Osteocyte (in vitro differentiated cells): Measurements from ENCODE around the gene IRX2. TPM values are rescaled to one million over a fixed set of nuclear protein-coding genes. Genes with fewer than 3 reads are reported as not detected.

Experiments
- DNase-seq: peaks from one replicate; pipeline ENCODE4 v3.0.0; 2021; ENCODE audit warnings: mixed read lengths; ENCODE audit not compliant: unreplicated experiment; ENCODE audit errors: extremely low spot score
- H3K27ac Mint-ChIP-seq: one replicate; pipeline ENCODE4 v1.8.0; 2021; ENCODE audit warnings: mild to moderate bottlenecking, mixed read lengths; ENCODE audit not compliant: unreplicated experiment
- H3K27me3 Mint-ChIP-seq: one replicate; pipeline ENCODE4 v1.8.0; 2021; ENCODE audit warnings: mixed read lengths; ENCODE audit not compliant: unreplicated experiment
- H3K36me3 Mint-ChIP-seq: one replicate; pipeline ENCODE4 v1.8.0; 2021; ENCODE audit warnings: mixed read lengths; ENCODE audit not compliant: unreplicated experiment
- H3K4me1 Mint-ChIP-seq: one replicate; pipeline ENCODE4 v1.8.0; 2021; ENCODE audit warnings: mixed read lengths; ENCODE audit not compliant: unreplicated experiment
- H3K4me3 Mint-ChIP-seq: one replicate; pipeline ENCODE4 v1.8.0; 2021; ENCODE audit warnings: mild to moderate bottlenecking, moderate library complexity, mixed read lengths; ENCODE audit not compliant: unreplicated experiment
- H3K9me3 Mint-ChIP-seq: one replicate; pipeline ENCODE4 v1.8.0; 2021; ENCODE audit warnings: mixed read lengths; ENCODE audit not compliant: unreplicated experiment
- CTCF ChIP-seq: fragments of 200-600 bp; sonication (generic); IDR thresholded peaks from 2 replicates; pipeline ENCODE4 v1.5.0; 2021; ENCODE audit warnings: antibody characterized with exemption, mild to moderate bottlenecking, moderate library complexity
- total RNA-seq: library from RNA; stranded (reverse); gene quantifications from 2 replicates; pipeline ENCODE4 v1.2.1, GENCODE V29; 2021

IRX2 gene
- total RNA-seq, 1 donor from 2014 or later: 17.1 TPM

GRCh38 chr5:2759696-2760461 lies 8.4 kb upstream of the IRX2 start:
- H3K27ac Mint-ChIP-seq: no peak overlapping the region
- no peak for TF ChIP-seq CTCF
- no peaks in the 10 kb centered on the region for H3K9me3 Mint-ChIP-seq
- no peaks in the 10 kb centered on the region for H3K27me3 Mint-ChIP-seq
- peaks cover 32% of the 10 kb centered on the region for H3K4me1 Mint-ChIP-seq
- H3K4me3 Mint-ChIP-seq: no peak overlapping the region
- peaks cover 3% of the 10 kb centered on the region for H3K36me3 Mint-ChIP-seq
- DNase-seq: peak; percentile 71

DNA sequence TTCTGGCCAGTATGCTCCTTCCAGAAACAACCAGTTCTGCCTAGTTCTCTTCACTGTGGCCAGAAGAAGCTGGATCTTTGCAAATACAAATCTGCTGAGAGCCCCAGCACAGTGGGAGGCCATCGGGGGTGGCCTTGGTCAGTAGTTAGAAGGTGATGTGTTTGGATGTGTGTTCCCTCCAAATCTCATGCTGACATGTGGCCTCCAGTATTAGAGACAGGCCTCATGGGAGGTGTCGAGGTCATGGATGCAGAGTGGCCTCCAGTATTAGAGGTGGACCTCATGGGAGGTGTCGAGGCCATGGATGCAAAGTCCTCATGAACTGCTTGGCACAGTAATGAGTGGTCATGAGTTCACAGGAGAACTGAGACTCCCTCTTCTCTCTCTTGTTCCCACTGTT lies 7.6 kb upstream of the IRX2 start:
- H3K27ac Mint-ChIP-seq: peak overlapping the region; percentile 18
- no peaks in the 10 kb centered on the region for H3K9me3 Mint-ChIP-seq
- DNase-seq: no peak
- no peak overlapping the region for H3K4me3 Mint-ChIP-seq
- H3K4me1 Mint-ChIP-seq: peaks cover 37% of the 10 kb centered on the region
- no peaks in the 10 kb centered on the region for H3K27me3 Mint-ChIP-seq
- TF ChIP-seq CTCF: no peak
- peaks cover 3% of the 10 kb centered on the region for H3K36me3 Mint-ChIP-seq

GRCh38 chr5:2758632-2759031 lies 7.2 kb upstream of the IRX2 start:
- Mint-ChIP-seq H3K4me1 (peaks cover 40% of the 10 kb centered on the region), H3K36me3 (peaks cover 3% of the 10 kb centered on the region), H3K9me3 (no peaks in the 10 kb centered on the region), H3K27ac (peak overlapping the region; percentile 39), H3K27me3 (no peaks in the 10 kb centered on the region), H3K4me3 (no peak overlapping the region)
- no peak for TF ChIP-seq CTCF
- DNase-seq: no peak

DNA sequence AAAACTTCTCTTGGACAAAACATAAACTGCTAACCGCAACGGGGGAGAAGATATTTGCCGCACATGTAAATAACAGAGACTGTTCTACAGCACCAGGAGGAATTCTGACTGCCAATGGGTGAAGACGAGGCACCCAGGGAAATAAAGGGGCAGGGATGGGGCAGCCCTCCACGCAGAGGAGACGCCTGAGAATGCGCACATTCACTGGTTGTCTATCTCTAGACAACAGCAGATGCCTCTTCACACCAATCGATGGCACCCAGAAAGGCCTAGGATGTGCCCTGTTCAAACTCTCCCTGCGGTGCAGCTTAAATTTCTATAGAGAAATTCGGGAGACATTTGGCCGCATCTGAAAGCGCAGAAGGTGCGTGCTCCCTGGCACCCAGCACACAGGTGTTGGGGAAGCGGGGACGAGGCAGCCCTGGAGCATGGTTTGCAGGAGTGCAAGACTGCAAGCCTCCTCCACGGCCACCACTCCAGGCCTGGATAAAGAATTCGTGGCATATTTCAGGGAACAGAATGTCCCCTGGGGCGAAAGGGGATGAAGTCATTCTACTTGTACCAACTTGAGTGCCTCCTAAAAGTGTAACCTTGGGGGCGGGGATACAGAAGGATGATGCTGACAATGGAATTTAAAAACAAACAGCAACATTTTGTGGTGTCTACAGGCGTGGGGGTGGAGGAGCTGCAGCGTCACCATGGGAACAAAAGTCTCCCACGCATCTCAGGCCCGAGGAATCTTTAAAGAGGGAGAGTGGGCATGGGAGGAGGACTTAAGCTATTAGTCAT lies 6.3 kb upstream of the IRX2 start:
- H3K27ac Mint-ChIP-seq: peak overlapping the region; percentile 39

More for the DNA sequence above, 6.3 kb upstream of the IRX2 start:
- Mint-ChIP-seq H3K9me3 (no peaks in the 10 kb centered on the region), H3K4me3 (no peak overlapping the region), H3K36me3 (peaks cover 3% of the 10 kb centered on the region), H3K27me3 (no peaks in the 10 kb centered on the region), H3K4me1 (peaks cover 48% of the 10 kb centered on the region)
- DNase-seq: no peak
- no peak for TF ChIP-seq CTCF
